ENCODE measurements around the gene TBATA.
A peak's percentile ranks its signal among the peaks of the same experiment; 100 is the strongest.

Gene TBATA

GRCh38 chr10:70816220-70816894 is 31.2 kb upstream of the TBATA start:
- peak overlapping the region; percentile 86 for H3K4me3 ChIP-seq (ENCODE audit: low read length)
- TF ChIP-seq ZNF274 (IDR thresholded peaks at IDR 0.05; ENCODE audit: low read depth, low read length), result no peak

GRCh38 chr10:70815504-70816219 is 30.5 kb upstream of the TBATA start, which contains the start of gene SGPL1:
Gene SGPL1, plus strand, starts transcription at chr10:70815948. Its CDS starts 906 bp downstream, at chr10:70816854.
- H3K4me3 ChIP-seq (ENCODE audit: low read length), result peak within 1 kb of the TSS; percentile 86
- TF ChIP-seq ZNF274 (IDR thresholded peaks at IDR 0.05; ENCODE audit: low read depth, low read length), result no peak

- H3K4me3 ChIP-seq (ENCODE audit: low read length), result no peak overlapping the region
- no peak for TF ChIP-seq ZNF274 (IDR thresholded peaks at IDR 0.05; ENCODE audit: low read depth, low read length)
These were observed 28.9 kb upstream of the TBATA start for GRCh38 chr10:70814126-70814525.

GRCh38 chr10:70812814-70813213 is 27.6 kb upstream of the TBATA start:
- H3K4me3 ChIP-seq (ENCODE audit: low read length), result no peak overlapping the region
- no peak for TF ChIP-seq ZNF274 (IDR thresholded peaks at IDR 0.05; ENCODE audit: low read depth, low read length)

- no peak for TF ChIP-seq ZNF274 (IDR thresholded peaks at IDR 0.05; ENCODE audit: low read depth, low read length)
- H3K4me3 ChIP-seq (ENCODE audit: low read length), result no peak overlapping the region
These were observed 26.7 kb upstream of the TBATA start for GRCh38 chr10:70811881-70812280.

GRCh38 chr10:70810967-70811366 is 25.8 kb upstream of the TBATA start:
- TF ChIP-seq ZNF274 (IDR thresholded peaks at IDR 0.05; ENCODE audit: low read depth, low read length), result no peak
- no peak overlapping the region for H3K4me3 ChIP-seq (ENCODE audit: low read length)

- no peak overlapping the region for H3K4me3 ChIP-seq (ENCODE audit: low read length)
- no peak for TF ChIP-seq ZNF274 (IDR thresholded peaks at IDR 0.05; ENCODE audit: low read depth, low read length)
These were observed 24.5 kb upstream of the TBATA start for GRCh38 chr10:70809726-70810125.

- no peak overlapping the region for H3K4me3 ChIP-seq (ENCODE audit: low read length)
These were observed 23.9 kb upstream of the TBATA start for GRCh38 chr10:70809011-70809611.

GRCh38 chr10:70807556-70807955 is 22.4 kb upstream of the TBATA start:
- no peak for TF ChIP-seq ZNF274 (IDR thresholded peaks at IDR 0.05; ENCODE audit: low read depth, low read length)
- H3K4me3 ChIP-seq (ENCODE audit: low read length), result no peak overlapping the region

More at GRCh38 chr10:70809011-70809611, 23.9 kb upstream of the TBATA start:
- TF ChIP-seq ZNF274 (IDR thresholded peaks at IDR 0.05; ENCODE audit: low read depth, low read length), result no peak

GRCh38 chr10:70806841-70807240 is 21.7 kb upstream of the TBATA start:
- no peak for TF ChIP-seq ZNF274 (IDR thresholded peaks at IDR 0.05; ENCODE audit: low read depth, low read length)
- H3K4me3 ChIP-seq (ENCODE audit: low read length), result no peak overlapping the region

GRCh38 chr10:70805619-70806215 is 20.5 kb upstream of the TBATA start:
- no peak for TF ChIP-seq ZNF274 (IDR thresholded peaks at IDR 0.05; ENCODE audit: low read depth, low read length)
- H3K4me3 ChIP-seq (ENCODE audit: low read length), result no peak overlapping the region

- H3K4me3 ChIP-seq (ENCODE audit: low read length), result no peak overlapping the region
- no peak for TF ChIP-seq ZNF274 (IDR thresholded peaks at IDR 0.05; ENCODE audit: low read depth, low read length)
These were observed 19.2 kb upstream of the TBATA start for GRCh38 chr10:70804421-70804808.

- no peak for TF ChIP-seq ZNF274 (IDR thresholded peaks at IDR 0.05; ENCODE audit: low read depth, low read length)
- H3K4me3 ChIP-seq (ENCODE audit: low read length), result no peak overlapping the region
These were observed 18.7 kb upstream of the TBATA start for GRCh38 chr10:70803775-70804420.

- no peak overlapping the region for H3K4me3 ChIP-seq (ENCODE audit: low read length)
- no peak for TF ChIP-seq ZNF274 (IDR thresholded peaks at IDR 0.05; ENCODE audit: low read depth, low read length)
These were observed 16.7 kb upstream of the TBATA start for GRCh38 chr10:70801854-70802253.

All from GM08714 (cell line).